Hematopoietic multipotent progenitor cell treated with erythropoietin and hydrocortisone succinate and interleukin-3 and kit ligand, for 17 days (in vitro differentiated cells): ENCODE data around the gene SLCO4A1.

Experiments used
- DNase-seq: peaks from one replicate; pipeline ENCODE4 v3.0.0-alpha.2; 2015; ENCODE audit warnings: low spot score

The SLCO4A1 gene

GRCh38 chr20:62701161-62702012 is 59.1 kb downstream of the SLCO4A1 start:
- no peak for DNase-seq

- no peak for DNase-seq
Observed at GRCh38 chr20:62702013-62702300, 59.7 kb downstream of the SLCO4A1 start.

GRCh38 chr20:62702895-62703852 is 60.9 kb downstream of the SLCO4A1 start:
- no peak for DNase-seq

- no peak for DNase-seq
Observed at GRCh38 chr20:62703853-62704228, 61.5 kb downstream of the SLCO4A1 start.

- DNase-seq, result no peak
Observed at GRCh38 chr20:62704341-62704948, 62.1 kb downstream of the SLCO4A1 start.

- no peak for DNase-seq
Observed at GRCh38 chr20:62705627-62706026, 63.3 kb downstream of the SLCO4A1 start.

GRCh38 chr20:62706344-62706743 is 64.0 kb downstream of the SLCO4A1 start:
- no peak for DNase-seq

GRCh38 chr20:62706857-62707256 is 64.6 kb downstream of the SLCO4A1 start:
- no peak for DNase-seq

- no peak for DNase-seq
Observed at GRCh38 chr20:62707276-62707920, 65.1 kb downstream of the SLCO4A1 start.

GRCh38 chr20:62707921-62708521 is 65.7 kb downstream of the SLCO4A1 start:
- DNase-seq, result no peak

GRCh38 chr20:62708591-62709536 is 66.6 kb downstream of the SLCO4A1 start, which contains the start of gene NTSR1:
NTSR1 (plus strand) TSS chr20:62708836; CDS start chr20:62709208, 372 bp downstream.
- no peak for DNase-seq

- no peak for DNase-seq
Observed at GRCh38 chr20:62709537-62709905, 67.2 kb downstream of the SLCO4A1 start.

GRCh38 chr20:62710221-62710885 is 68.0 kb downstream of the SLCO4A1 start:
- DNase-seq, result no peak

- no peak for DNase-seq
Observed at GRCh38 chr20:62710886-62711702, 68.8 kb downstream of the SLCO4A1 start.

- no peak for DNase-seq
Observed at GRCh38 chr20:62711703-62712101, 69.4 kb downstream of the SLCO4A1 start.

- DNase-seq, result no peak
Observed at GRCh38 chr20:62712606-62713005, 70.3 kb downstream of the SLCO4A1 start.

GRCh38 chr20:62714006-62714405 is 71.7 kb downstream of the SLCO4A1 start:
- DNase-seq, result no peak

- DNase-seq, result no peak
Observed at GRCh38 chr20:62714799-62715198, 72.5 kb downstream of the SLCO4A1 start.

GRCh38 chr20:62715201-62715600 is 72.9 kb downstream of the SLCO4A1 start:
- no peak for DNase-seq
